SU-DHL-6 (cell line): ENCODE measurements around the gene ABCA13.

ENCODE experiments used
- H2AFZ ChIP-seq: fragments of 200-600 bp; sonication (generic); 2 replicates; pipeline ENCODE4 v1.6.1; 2014; ENCODE audit warnings: low read depth, mild to moderate bottlenecking, moderate library complexity, mixed read lengths, antibody characterized with exemption, low read length; ENCODE audit not compliant: severe bottlenecking
- H3F3A ChIP-seq: fragments of 200-600 bp; shearing (Covaris generic); 2 replicates; pipeline ENCODE4 v1.6.0; 2016; ENCODE audit warnings: antibody characterized with exemption, mild to moderate bottlenecking; ENCODE audit not compliant: insufficient read depth
- H3K27ac ChIP-seq: fragments of 200-600 bp; sonication (generic); 2 replicates; pipeline ENCODE4 v1.5.1; 2016; ENCODE audit warnings: low read depth, mild to moderate bottlenecking, low read length, moderate library complexity, mixed read lengths
- H3K27me3 ChIP-seq: fragments of 200-600 bp; sonication (generic), shearing (Covaris generic); 2 replicates; pipeline ENCODE4 v1.6.0; 2014; ENCODE audit warnings: mild to moderate bottlenecking, low read length
- H3K36me3 ChIP-seq: fragments of 200-600 bp; sonication (generic); 2 replicates; pipeline ENCODE4 v1.6.1; 2014; ENCODE audit warnings: mild to moderate bottlenecking, low read length, mixed read lengths
- H3K4me2 ChIP-seq: fragments of 300-600, 200-600 bp; shearing (Covaris generic), sonication (generic); 2 replicates; pipeline ENCODE4 v1.6.0; 2014; ENCODE audit warnings: low read length, low read depth, mild to moderate bottlenecking; ENCODE audit not compliant: poor library complexity, severe bottlenecking
- H3K4me3 ChIP-seq: fragments of 200-600 bp; sonication (generic); 2 replicates; pipeline ENCODE4 v1.5.1; 2014; ENCODE audit warnings: antibody characterized with exemption, low read length, mild to moderate bottlenecking, mixed read lengths; ENCODE audit not compliant: insufficient read depth, poor library complexity, severe bottlenecking
- H3K79me2 ChIP-seq: fragments of 200-600 bp; sonication (generic); 2 replicates; pipeline ENCODE4 v1.6.1; 2014; ENCODE audit warnings: mild to moderate bottlenecking, low read length, moderate library complexity; ENCODE audit not compliant: insufficient read depth
- H3K9ac ChIP-seq: fragments of 200-600 bp; sonication (generic); 2 replicates; pipeline ENCODE4 v1.7.0; 2014; ENCODE audit warnings: mild to moderate bottlenecking, low read length
- H3K9me2 ChIP-seq: fragments of 200-600 bp; sonication (generic); replicated peaks from 2 replicates; pipeline ENCODE4 v1.6.1; 2014; ENCODE audit warnings: low read length; ENCODE audit not compliant: insufficient read depth
- H3K9me3 ChIP-seq: fragments of 200-600 bp; sonication (generic); 2 replicates; pipeline ENCODE4 v1.6.1; 2014; ENCODE audit warnings: low read length, mixed read lengths; ENCODE audit not compliant: insufficient read depth
- H4K20me1 ChIP-seq: fragments of 200-600 bp; sonication (generic); 2 replicates; pipeline ENCODE4 v1.6.1; 2014; ENCODE audit warnings: low read depth, mild to moderate bottlenecking, antibody characterized with exemption, low read length, moderate library complexity, mixed read lengths
- EZH2phosphoT487 ChIP-seq: fragments of 200-600 bp; sonication (generic), shearing (Covaris generic); conservative IDR thresholded peaks from 2 replicates; pipeline ENCODE4 v1.6.1; 2018; ENCODE audit warnings: mild to moderate bottlenecking, antibody characterized with exemption, low read length, moderate library complexity, mixed read lengths
- TF ChIP-seq, protein P1 (sequence below): fragments of 200-600 bp; sonication (generic); IDR thresholded peaks from one replicate; pipeline ENCODE4 v1.5.1; 2017; ENCODE audit warnings: antibody characterized with exemption, mild to moderate bottlenecking, low read length, moderate library complexity; ENCODE audit not compliant: insufficient read depth, poor library complexity, severe bottlenecking

ABCA13 gene

DNA sequence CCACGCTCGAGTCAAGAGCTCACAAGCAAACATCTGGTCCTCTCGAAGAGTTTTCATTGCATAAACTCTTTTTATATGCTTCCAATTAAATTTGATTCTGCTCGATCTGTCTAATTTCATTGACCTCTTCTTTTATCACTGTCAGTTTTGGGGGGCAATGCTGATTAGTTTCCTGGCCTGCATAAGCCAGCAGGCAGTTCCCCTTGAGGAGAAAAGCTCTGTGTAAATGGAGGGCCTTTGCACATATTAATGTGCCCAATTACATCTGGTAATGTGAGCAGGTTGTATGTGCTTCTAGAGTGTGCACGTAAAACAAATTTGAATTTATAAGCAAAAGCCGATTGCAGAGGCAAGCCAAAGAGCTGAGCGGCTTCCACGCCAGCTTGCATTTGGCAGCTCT, 210.3 kb downstream of the ABCA13 start:
- Histone ChIP-seq H3K27me3 (no peaks in the 10 kb centered on the region), H3F3A (no peaks in the 10 kb centered on the region), H3K79me2 (no peaks in the 10 kb centered on the region), H3K9me3 (no peaks in the 10 kb centered on the region), H3K4me3 (no peak overlapping the region), H2AFZ (no peak overlapping the region), H3K36me3 (no peaks in the 10 kb centered on the region), H3K4me2 (no peak overlapping the region), H3K9me2 (no peaks in the 10 kb centered on the region), H4K20me1 (no peaks in the 10 kb centered on the region), H3K9ac (no peak overlapping the region), H3K27ac (no peak overlapping the region)
- TF ChIP-seq EZH2phosphoT487: no peak
- TF ChIP-seq, protein P1, sequence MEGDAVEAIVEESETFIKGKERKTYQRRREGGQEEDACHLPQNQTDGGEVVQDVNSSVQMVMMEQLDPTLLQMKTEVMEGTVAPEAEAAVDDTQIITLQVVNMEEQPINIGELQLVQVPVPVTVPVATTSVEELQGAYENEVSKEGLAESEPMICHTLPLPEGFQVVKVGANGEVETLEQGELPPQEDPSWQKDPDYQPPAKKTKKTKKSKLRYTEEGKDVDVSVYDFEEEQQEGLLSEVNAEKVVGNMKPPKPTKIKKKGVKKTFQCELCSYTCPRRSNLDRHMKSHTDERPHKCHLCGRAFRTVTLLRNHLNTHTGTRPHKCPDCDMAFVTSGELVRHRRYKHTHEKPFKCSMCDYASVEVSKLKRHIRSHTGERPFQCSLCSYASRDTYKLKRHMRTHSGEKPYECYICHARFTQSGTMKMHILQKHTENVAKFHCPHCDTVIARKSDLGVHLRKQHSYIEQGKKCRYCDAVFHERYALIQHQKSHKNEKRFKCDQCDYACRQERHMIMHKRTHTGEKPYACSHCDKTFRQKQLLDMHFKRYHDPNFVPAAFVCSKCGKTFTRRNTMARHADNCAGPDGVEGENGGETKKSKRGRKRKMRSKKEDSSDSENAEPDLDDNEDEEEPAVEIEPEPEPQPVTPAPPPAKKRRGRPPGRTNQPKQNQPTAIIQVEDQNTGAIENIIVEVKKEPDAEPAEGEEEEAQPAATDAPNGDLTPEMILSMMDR: no peak

DNA sequence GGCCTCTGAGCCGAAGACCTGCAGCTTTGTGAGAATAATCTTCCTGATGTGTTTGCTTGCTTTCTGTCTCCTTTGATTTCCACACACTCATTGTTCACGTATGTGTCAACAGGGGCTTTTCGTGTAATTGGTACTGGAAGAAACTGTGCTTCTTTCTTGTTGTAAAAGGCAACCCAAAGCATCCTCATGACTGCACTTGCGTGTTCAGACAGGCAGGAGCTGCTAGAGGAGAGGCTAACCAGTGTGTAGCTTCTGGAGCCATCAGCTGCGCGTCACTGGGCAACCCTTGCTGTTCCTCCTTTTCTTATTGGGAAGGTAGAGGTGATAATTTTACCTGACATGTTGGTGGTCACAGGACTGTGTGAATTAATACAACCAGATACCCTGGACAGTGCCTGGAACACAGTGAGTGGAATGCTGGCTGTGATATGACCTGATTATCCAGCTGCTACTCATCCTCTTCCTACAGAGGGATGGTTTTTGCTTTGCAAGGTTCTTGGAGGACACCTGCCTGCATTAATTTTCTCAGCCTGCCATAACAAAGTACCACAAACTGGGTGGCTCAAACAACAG, 213.0 kb downstream of the ABCA13 start:
- Histone ChIP-seq H3F3A (no peaks in the 10 kb centered on the region), H3K27me3 (no peaks in the 10 kb centered on the region), H3K4me3 (no peak overlapping the region), H3K4me2 (no peak overlapping the region), H3K9ac (no peak overlapping the region), H3K27ac (no peak overlapping the region), H4K20me1 (no peaks in the 10 kb centered on the region), H2AFZ (no peak overlapping the region), H3K36me3 (no peaks in the 10 kb centered on the region), H3K9me3 (no peaks in the 10 kb centered on the region), H3K9me2 (no peaks in the 10 kb centered on the region), H3K79me2 (no peaks in the 10 kb centered on the region)
- no peak for TF ChIP-seq EZH2phosphoT487
- TF ChIP-seq, protein P1: no peak

DNA sequence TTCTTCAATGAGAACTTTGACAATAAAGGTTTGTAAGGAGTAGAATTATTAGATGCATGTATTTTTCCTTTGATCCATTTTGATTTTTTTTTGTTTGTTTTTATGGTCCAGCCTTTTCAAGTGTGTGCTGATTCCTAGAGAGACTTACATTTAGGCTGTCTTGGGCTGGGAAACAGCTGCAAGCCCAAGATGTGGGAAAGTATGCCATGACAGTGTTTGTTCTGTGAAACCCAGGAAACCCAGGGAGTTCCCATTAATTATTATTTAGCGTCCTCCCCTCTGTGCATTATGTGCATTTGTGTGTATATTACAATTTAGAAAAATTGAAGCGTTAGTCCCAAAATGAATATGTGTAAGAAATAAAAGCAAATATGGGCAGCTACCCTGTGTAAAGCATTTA, 216.7 kb downstream of the ABCA13 start:
- Histone ChIP-seq H3K79me2 (no peaks in the 10 kb centered on the region), H3K36me3 (no peaks in the 10 kb centered on the region), H3K9ac (no peak overlapping the region), H3K27me3 (no peaks in the 10 kb centered on the region), H3K9me3 (no peaks in the 10 kb centered on the region), H2AFZ (no peak overlapping the region), H3K27ac (no peak overlapping the region), H3K4me3 (no peak overlapping the region), H3K4me2 (no peak overlapping the region), H4K20me1 (no peaks in the 10 kb centered on the region), H3F3A (no peaks in the 10 kb centered on the region), H3K9me2 (no peaks in the 10 kb centered on the region)
- TF ChIP-seq EZH2phosphoT487: no peak
- TF ChIP-seq, protein P1: no peak
